Muscle layer of duodenum (tissue), 2 donors: ENCODE data around the gene RIPK1.
"Not testable (repeated sequence)": the region's sequence is repeated elsewhere in the genome, so short reads cannot be mapped to it uniquely, and the experiment has no call there.

Experiments
- H3K27ac ChIP-seq: one replicate; pipeline ENCODE4 v1.7.0; 2013; ENCODE audit warnings: mild to moderate bottlenecking, low read length
- H3K27me3 ChIP-seq: one replicate; pipeline ENCODE4 v1.7.0; 2013; ENCODE audit warnings: low read depth, mild to moderate bottlenecking, control low read depth, low read length
- H3K36me3 ChIP-seq, 2 donors: one replicate each; pipeline ENCODE4 v1.7.0; 2013; ENCODE audit warnings: low read length in 2 of 2, control low read depth in 1 of 2, mild to moderate bottlenecking in 1 of 2; ENCODE audit not compliant: insufficient read depth in 2 of 2, control insufficient read depth in 1 of 2
- H3K4me1 ChIP-seq, 2 donors: one replicate each; pipeline ENCODE4 v1.7.0; 2013; ENCODE audit warnings: low read length in 2 of 2, mild to moderate bottlenecking in 2 of 2, control low read depth in 1 of 2, moderate library complexity in 1 of 2; ENCODE audit not compliant: insufficient read depth in 2 of 2, control insufficient read depth in 1 of 2
- H3K4me3 ChIP-seq, 2 donors: one replicate each; pipeline ENCODE4 v1.7.0; 2013; ENCODE audit warnings: low read length in 2 of 2, low read depth in 1 of 2, mild to moderate bottlenecking in 1 of 2
- H3K9me3 ChIP-seq, 2 donors: one replicate each; pipeline ENCODE4 v1.7.0; 2013; ENCODE audit warnings: low read length in 2 of 2, control low read depth in 1 of 2, mild to moderate bottlenecking in 1 of 2; ENCODE audit not compliant: control insufficient read depth in 1 of 2
- donor health status: healthy.

The RIPK1 gene

DNA sequence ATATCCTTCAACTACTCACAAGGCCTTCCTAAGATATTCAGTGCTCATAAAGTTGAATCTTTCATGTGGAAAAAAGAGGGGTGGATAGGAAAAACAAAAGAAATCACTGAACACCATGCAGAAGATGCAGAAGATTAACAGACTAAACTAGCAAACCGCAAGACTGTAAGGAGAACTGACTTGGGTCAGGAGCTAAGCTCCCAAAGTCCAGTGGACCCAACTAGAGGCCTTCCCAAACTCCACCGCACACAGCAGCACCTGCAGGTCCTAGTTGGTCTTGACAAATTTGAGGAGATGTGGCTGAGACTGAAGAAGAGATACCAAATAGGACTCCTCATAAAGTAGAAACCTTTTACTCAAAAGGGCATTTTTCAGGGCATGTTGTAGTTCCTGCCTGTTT is 3.3 kb downstream of the RIPK1 start:
- H3K27ac ChIP-seq, result no peak overlapping the region
- no peak overlapping the region for H3K4me3 ChIP-seq
- H3K27me3 ChIP-seq, result no peaks in the 10 kb centered on the region
- peaks cover 5 to 9% of the 10 kb centered on the region in 2 donors for H3K36me3 ChIP-seq
- H3K9me3 ChIP-seq, result no peaks in the 10 kb centered on the region
- peaks cover 5 to 38% of the 10 kb centered on the region in 2 donors for H3K4me1 ChIP-seq

DNA sequence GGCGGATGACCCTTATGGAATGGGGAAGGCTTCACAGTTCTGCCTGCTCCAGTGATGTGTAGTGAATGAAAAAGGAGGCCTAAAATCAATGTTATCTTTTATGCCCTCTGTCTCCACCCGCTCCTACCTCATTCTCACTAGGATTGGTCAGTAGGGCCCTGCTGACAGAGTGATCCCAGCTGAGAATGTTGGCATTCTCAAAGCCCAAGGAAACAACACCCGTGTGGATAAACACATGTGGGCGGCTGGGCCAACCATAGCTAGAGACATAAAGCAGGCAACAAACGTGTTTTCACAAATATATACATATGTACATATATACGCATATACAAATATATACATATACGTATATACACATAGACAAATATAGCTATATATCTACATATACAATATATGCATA is 4.5 kb downstream of the RIPK1 start:
- H3K4me3 ChIP-seq, result no peak overlapping the region
- no peak overlapping the region for H3K27ac ChIP-seq
- peaks cover 16 to 20% of the 10 kb centered on the region in 2 donors for H3K36me3 ChIP-seq
- no peaks in the 10 kb centered on the region for H3K27me3 ChIP-seq
- no peaks in the 10 kb centered on the region for H3K9me3 ChIP-seq
- H3K4me1 ChIP-seq, result peaks cover 5 to 32% of the 10 kb centered on the region in 2 donors

DNA sequence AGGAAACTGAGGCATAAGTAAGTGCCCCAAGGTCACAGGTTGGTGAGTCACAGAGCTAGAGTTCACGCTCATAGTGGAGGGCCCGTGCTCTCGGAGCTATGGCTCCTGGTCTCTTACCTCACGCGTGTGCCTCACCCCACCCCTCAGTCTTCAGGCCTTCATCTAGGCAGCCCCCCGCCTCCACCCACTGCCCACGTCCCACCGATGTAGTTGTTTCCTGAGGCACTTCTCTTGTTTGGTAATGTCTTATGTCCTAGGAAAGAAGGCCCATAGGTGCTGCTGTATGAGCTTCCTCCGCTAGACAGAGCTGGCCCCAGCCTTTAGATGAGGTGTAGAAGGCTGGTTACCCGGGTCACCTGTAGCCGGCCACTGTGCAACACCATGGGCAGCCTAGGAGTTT is 5.1 kb downstream of the RIPK1 start:
- Histone ChIP-seq H3K4me1 (peaks cover 5 to 32% of the 10 kb centered on the region in 2 donors), H3K9me3 (no peaks in the 10 kb centered on the region), H3K27me3 (no peaks in the 10 kb centered on the region), H3K36me3 (peaks cover 20 to 24% of the 10 kb centered on the region in 2 donors), H3K27ac (no peak overlapping the region), H3K4me3 (no peak overlapping the region)

DNA sequence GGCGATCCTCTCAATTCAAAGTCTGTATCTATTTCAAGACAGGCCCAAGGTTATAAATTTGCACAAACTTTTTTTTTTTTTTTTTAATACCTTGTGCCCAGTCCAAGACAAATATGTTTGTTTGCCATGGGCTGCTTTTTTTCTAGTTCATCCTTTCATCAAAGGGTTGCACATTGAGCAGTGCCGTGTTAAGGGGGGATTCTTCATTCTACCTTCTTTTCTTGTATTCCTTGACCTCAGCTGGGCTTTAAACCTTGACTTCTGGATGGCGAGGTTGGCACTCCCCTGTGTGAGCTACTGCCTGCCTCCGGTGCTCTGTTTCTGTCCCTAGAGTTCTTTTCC is 7.4 kb downstream of the RIPK1 start:
- Histone ChIP-seq H3K36me3 (peaks cover 36 to 42% of the 10 kb centered on the region in 2 donors), H3K9me3 (no peaks in the 10 kb centered on the region), H3K4me3 (no peak overlapping the region), H3K4me1 (peaks cover 0 to 14% of the 10 kb centered on the region in 2 donors), H3K27ac (no peak overlapping the region), H3K27me3 (no peaks in the 10 kb centered on the region)

- Histone ChIP-seq H3K4me1 (peaks cover 0 to 14% of the 10 kb centered on the region in 2 donors), H3K4me3 (no peak overlapping the region), H3K27ac (no peak overlapping the region), H3K9me3 (no peaks in the 10 kb centered on the region), H3K36me3 (peaks cover 41 to 47% of the 10 kb centered on the region in 2 donors), H3K27me3 (no peaks in the 10 kb centered on the region)
Observed at GRCh38 chr6:3076320-3076719, 8.0 kb downstream of the RIPK1 start.

DNA sequence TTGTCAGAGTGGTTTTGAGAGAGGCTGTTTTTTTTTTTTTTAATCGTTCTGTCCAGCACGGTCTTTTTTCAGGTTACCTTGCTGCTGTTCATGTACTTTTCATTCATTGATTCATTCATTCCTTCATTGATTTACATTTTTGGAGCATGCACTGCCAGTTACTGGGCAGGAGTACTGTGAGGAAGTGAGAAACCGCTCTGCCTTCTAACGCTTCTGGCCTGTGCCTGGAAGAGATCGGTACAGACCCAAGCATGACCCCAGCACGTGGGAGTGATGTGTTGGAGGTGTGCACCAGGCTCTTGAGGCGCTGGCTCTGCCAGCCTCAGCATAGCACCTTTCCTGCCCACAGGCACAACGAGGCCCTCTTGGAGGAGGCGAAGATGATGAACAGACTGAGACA is 9.1 kb downstream of the RIPK1 start:
- no peaks in the 10 kb centered on the region for H3K9me3 ChIP-seq
- H3K4me3 ChIP-seq, result no peak overlapping the region
- no peak overlapping the region for H3K27ac ChIP-seq
- H3K27me3 ChIP-seq, result no peaks in the 10 kb centered on the region
- H3K4me1 ChIP-seq, result peaks cover 0 to 14% of the 10 kb centered on the region in 2 donors
- peaks cover 49 to 56% of the 10 kb centered on the region in 2 donors for H3K36me3 ChIP-seq

DNA sequence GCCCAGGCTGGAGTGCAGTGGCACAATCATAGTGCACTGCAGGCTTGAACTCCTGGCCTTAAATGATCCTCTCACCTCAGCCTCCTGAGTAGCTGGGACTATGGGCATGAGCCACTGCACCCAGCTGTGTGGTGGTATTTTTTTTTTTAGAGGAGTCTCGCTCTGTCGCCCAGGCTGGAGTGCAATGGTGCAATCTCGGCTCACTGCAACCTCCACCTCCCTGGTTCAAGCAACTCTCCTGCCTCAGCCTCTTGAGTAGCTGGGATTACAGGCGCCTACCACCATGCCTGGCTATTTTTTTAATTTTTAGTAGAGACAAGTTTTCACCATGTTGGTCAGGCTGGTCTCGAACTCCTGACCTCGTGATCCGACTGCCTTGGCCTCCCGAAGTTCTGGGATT is 10.7 kb downstream of the RIPK1 start:
- not testable (repeated sequence) for H3K27ac ChIP-seq, H3K4me3 ChIP-seq, H3K9me3 ChIP-seq, H3K27me3 ChIP-seq
- Histone ChIP-seq H3K4me1 (peaks cover 0 to 14% of the 10 kb centered on the region in 2 donors), H3K36me3 (peaks cover 62 to 64% of the 10 kb centered on the region in 2 donors)

- H3K27ac ChIP-seq, result no peak overlapping the region
- peaks cover 66 to 68% of the 10 kb centered on the region in 2 donors for H3K36me3 ChIP-seq
- H3K4me3 ChIP-seq, result no peak overlapping the region
- no peaks in the 10 kb centered on the region for H3K9me3 ChIP-seq
- H3K4me1 ChIP-seq, result peaks cover 0 to 14% of the 10 kb centered on the region in 2 donors
- no peaks in the 10 kb centered on the region for H3K27me3 ChIP-seq
Observed at GRCh38 chr6:3079682-3080081, 11.4 kb downstream of the RIPK1 start.

DNA sequence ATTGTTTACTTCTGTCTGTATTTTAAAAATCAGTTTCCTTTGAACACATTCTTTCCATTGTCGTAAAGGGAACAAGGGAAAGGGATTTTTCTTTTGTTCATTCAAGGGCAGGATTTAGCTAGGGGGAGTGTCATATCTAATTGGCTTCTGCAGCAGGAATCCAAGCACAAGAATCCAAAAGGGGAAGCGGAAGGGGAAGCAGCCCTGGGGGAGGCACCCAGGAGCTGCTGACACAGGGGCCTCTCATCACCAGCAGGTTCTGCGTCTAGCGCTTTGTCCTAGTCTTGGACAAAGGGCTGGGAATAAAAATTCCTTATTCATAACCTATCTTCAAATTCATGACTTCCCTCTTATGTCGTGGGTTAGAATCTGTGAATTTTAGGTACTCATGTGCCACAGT is 13.7 kb downstream of the RIPK1 start:
- Histone ChIP-seq H3K4me1 (no peaks in the 10 kb centered on the region), H3K4me3 (no peak overlapping the region), H3K27me3 (no peaks in the 10 kb centered on the region), H3K27ac (no peak overlapping the region), H3K36me3 (peaks cover 70 to 82% of the 10 kb centered on the region in 2 donors), H3K9me3 (no peaks in the 10 kb centered on the region)

- Histone ChIP-seq H3K27ac (no peak overlapping the region), H3K4me3 (no peak overlapping the region), H3K36me3 (peaks cover 55 to 73% of the 10 kb centered on the region in 2 donors), H3K27me3 (no peaks in the 10 kb centered on the region), H3K4me1 (no peaks in the 10 kb centered on the region), H3K9me3 (no peaks in the 10 kb centered on the region)
Observed at GRCh38 chr6:3085074-3085473, 16.8 kb downstream of the RIPK1 start.

DNA sequence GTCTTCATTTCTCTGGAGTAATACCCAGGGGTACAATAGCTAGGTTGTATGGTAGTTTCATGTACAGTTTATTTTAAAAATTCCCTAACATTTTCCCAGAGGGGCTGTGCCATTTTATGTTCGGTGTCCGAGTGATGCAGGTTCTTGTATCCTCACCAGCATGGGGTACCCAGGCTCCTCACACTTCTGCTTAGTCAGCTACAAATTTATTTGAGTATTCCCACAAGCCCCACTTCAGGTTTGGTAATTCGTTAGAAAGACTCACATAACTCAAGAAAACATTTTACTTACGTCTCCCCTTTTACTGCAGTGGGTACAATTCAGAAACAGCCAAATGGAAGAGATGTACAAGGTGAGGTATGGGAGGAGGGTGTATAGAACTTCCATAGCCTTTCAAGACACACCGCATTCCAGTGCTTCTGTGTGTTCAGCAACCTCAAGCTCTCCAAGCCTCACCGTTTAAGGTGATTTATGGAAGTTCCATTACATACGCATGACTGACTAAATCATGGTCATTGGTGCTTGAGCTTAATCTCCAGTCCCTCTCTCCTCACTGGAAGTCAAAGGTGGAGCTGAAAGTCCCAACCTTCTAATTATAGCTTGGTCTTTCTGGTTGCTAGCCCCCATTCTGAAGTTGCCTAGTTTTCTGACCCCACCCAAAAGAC is 18.1 kb downstream of the RIPK1 start:
- Histone ChIP-seq H3K4me1 (no peaks in the 10 kb centered on the region), H3K27ac (no peak overlapping the region), H3K27me3 (no peaks in the 10 kb centered on the region), H3K9me3 (no peaks in the 10 kb centered on the region), H3K36me3 (peaks cover 46 to 62% of the 10 kb centered on the region in 2 donors), H3K4me3 (no peak overlapping the region)

DNA sequence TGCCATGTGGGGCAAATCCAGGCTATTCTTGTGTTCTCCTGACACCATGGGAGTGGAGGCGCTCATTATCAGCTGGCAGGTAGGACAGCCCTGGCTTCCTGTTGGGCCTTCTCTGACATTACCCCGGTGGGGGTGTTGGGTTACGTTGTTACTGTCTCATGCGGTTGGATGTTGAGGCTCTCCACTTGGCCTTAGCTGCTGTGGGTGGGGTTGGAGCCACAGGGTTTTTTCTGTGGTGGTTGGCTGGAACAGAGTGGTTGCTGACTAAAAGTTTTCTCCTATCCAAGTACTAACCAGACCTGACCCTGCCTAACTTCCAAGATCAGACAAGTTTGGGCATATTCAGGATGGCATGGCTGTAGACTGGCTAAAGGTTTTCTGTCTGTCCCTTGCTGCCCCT is 20.2 kb downstream of the RIPK1 start:
- no peaks in the 10 kb centered on the region for H3K27me3 ChIP-seq
- no peak overlapping the region for H3K4me3 ChIP-seq
- peak overlapping the region; percentile 48 for H3K27ac ChIP-seq
- H3K36me3 ChIP-seq, result peaks cover 29 to 45% of the 10 kb centered on the region in 2 donors
- H3K4me1 ChIP-seq, result no peaks in the 10 kb centered on the region
- no peaks in the 10 kb centered on the region for H3K9me3 ChIP-seq
